ENCODE data around the gene B3GNT4.
"Not testable (repeated sequence)": the region's sequence is repeated elsewhere in the genome, so short reads cannot be mapped to it uniquely, and the experiment has no call there.

Gene B3GNT4

DNA sequence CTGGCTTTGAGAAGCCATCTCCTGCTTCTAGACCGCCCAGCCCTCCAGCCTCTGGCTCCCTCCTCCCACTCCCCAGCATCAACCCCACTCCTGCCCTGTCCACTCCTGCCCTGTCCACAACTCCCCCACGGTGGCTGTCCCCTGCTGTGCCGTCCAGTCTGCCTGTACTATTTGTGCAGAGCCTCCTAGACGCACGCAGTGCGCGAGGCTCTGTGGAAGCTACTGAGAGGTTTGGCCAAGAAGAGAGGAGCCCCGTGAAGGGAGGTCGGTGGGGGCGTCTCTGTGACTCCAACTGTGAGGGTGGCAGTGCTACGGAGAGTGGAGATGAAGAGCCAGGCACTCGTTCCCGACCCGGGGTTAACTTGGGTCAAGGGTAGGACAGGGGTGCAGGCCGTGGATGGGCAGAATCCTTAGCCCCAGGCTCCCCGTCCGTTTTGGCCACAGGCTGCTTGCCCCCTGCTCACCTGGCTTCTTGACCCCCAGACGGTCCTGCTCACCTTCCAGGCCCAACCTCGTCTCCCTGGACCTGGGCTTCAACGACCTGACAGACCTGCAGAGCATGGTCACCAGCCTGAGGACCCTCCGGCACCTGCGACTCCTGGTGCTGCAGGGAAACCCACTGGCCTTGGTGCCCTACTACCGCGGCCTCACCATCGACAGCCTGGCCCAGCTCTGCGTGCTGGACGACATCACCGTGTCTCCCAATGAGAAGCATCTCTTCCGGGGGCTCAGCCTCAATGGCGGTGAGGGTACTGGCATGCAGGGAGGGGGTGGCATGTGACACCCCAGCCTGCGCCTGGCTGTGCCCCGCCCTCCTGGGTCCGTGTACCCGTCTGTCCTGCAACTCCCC lies 13.7 kb upstream of the B3GNT4 start:
- DNase-seq (ENCODE audit: low read depth), result no peak

DNA sequence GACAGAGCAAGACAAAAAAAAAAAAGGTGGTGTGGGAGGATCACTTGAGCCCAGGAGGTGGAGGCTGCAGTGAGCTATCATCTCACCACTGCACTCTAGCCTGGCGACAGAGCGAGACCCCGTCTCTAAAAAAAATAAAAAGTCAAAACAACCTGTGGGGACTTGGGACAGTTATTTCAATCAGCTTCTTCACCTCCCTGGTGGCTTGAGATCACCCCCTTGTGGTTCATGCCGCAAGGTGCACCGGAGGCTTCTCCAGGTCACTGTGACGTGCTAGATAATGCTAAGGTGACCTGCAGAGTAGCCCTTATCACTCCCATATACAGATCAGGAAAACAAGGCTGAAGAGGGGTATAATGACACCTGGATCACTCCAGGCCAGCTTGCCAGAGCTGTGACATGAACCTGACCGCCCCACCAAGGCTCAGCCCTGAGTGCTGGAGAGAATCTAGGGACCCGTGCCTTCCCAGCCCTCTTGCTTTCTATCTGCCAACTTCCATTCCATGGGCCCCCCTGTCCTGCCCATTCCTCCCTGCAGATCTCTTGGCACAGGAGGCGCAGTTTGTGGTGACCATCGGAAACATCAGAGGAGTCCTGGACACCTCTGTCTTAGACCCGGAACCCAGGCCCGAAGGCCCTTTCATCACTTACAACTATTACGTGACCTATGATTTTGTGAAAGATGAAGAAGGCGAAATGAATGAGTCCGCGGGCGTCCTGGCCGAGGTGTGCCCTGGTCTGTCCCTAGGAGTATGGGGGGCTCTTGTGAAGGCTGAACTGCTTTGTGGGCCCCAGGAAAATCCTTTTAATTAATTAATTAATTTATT lies 12.5 kb upstream of the B3GNT4 start:
- peak; percentile 46 for DNase-seq (ENCODE audit: low read depth)

DNA sequence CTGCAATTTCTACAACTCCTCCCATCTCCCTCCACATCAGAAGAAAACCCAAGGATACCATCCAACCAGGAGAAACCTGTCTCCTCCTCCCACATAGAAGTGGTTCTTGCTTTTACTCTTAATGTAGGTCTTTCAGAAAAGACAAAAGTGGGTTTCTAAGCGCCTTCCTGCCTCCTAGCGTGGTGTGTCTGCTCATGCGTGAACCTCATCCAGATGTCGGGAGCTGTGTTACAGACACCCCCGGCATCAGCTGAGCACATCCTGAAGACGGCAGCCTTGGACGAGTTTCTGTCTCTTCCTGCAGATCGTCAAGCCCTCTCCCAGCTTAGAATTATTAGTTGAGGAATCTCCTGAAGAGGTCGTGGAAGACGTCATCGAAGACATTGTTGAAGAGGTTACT lies 11.1 kb upstream of the B3GNT4 start:
- DNase-seq (ENCODE audit: low read depth), result no peak

DNA sequence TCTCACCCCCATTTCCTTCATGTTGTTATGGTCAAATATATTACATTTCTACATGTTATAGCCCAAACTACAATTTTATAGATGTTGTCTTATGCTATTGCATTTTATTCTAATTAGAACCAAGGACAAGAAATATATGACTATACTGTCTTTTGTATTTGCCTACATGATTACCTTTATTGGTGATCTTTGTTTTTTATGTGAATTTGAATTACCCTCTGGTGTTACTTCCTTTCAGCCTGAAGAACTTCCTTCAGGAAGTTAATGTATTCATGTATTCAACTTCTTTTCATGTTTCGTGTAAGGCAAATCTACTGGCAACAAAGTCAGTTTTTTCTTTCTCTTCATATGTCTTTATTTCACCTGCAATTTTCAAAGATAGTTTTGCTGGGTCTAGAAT lies 8.7 kb upstream of the B3GNT4 start:
- DNase-seq (ENCODE audit: low read depth), result no peak

DNA sequence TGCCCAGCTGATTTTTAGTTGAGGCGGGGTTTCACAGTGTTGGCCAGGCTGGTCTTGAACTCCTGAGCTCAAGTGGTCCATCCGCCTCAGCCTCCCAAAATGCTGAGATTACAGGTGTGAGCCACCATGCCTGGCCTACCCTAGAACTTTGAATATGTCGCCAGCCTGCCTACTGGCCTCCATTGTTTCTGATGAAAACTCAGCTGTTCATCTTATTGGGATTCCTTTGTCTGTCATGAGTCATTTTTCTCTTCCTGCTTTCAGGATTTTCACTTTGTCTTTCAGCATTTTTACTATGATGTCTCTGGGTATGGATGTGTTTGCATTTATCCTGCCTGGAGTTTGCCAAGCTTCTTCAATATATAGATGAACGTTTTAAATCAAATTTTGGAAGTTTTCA lies 8.1 kb upstream of the B3GNT4 start:
- DNase-seq (ENCODE audit: low read depth), result no peak

DNA sequence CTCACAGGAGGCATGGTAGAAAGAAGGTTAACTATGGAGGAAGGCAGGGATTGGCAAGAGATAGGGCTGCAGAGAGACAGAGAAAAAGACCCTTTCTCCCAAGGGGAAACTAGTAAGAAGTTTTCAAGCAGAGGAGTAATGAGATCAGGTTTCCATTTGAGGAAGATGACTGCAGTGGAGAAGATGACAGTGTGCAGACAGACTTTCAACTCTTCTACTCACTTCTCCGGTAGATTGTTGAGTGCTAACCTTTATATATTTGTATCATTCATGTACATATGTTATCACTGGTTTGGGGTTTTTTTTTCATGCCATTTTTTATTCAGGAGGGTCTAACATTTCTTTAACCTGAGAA lies 5.9 kb upstream of the B3GNT4 start:
- no peak for DNase-seq (ENCODE audit: low read depth)

DNA sequence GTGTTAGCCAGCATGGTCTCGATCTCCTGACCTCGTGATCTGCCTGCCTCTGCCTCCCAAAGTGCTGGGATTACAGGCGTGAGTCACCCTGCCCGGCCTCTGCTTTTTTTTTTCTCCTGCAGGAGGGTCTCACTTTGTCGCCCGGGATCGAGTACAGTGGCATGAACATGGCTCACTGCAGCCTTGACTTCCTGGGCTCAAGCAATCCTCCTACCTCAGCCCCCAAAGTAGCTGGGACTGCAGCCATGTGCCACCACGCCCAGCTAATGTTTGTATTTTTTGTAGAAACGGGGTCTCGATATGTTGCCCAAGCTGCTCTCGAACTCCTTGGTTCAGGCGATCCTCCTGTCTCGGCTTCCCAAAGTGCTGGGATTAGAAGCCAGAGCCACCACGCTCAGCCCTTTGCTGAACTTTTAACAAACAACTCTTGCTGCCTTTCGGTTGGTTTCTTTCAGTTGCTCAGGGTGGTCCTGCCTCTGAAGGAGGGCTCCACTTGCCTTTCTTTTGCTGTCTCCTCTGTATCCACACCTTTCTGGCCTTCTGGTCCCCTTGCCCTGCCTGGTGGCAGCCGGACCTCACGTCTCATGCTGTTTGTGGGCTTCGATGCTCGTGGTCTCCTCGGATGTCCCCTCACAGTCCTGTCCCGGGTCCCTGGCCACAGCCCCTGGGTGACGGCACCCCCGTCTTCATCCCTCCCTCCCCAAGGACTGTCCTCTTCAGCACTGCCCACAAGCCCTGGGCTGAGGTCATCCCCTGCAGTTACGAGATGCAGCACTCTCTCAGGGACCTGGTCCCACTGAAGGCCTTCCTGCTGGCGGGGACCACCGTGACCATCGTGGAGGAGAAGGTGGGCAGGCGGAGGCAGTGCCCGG lies 3.8 kb upstream of the B3GNT4 start:
- no peak for DNase-seq (ENCODE audit: low read depth)

DNA sequence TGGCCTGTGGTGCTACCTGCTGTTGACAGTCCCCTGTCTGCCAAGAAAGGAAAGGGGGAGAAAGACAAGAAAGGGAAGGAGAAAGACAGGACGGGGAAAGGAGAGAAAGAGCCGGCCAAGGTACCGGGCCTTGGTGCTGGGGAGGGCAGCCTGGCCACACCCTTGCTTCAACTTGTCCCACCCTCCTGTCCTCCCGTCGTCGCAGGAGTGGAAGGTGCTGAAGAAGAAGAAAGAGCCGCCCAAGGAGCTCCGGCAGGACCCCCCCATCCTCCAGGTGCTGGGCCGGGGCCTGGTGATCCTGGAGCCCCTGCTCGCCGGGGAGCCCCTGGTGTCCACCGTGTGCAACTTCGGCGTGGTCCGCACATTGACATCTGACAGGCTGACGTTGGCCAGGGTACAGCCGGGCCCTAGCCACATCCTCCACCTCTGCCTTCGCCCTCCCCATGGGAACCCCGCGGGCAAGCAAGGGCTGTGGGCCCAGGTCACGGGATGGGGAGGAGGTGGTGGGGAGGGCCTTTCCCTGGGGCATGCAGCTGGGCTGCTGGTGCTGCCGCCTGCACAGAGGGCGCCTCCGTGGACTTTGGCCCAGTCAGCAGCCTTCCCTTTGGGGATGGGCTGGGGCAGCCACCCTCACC lies 2.9 kb upstream of the B3GNT4 start:
- DNase-seq (ENCODE audit: low read depth), result no peak

DNA sequence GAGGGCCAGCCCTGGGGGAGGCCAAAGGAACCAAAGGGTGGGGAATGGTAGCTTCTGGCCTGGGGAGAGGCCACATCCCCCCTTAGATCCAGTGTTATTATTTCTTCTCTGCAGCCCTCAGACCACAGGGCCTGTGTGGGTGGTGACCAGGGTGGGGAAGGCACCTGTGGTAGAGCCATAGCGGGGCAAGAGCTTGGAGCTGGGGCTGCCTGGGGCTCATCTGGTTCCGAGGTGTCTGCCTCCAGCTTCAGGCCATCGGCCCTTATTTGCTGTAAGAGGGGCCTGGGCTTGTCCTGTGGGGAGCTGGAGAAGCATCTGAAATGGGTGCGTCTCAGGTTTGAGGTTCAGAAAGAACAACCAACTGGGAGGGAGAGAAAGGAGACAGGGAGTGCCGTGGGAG lies 2.1 kb upstream of the B3GNT4 start:
- no peak for DNase-seq (ENCODE audit: low read depth)

DNA sequence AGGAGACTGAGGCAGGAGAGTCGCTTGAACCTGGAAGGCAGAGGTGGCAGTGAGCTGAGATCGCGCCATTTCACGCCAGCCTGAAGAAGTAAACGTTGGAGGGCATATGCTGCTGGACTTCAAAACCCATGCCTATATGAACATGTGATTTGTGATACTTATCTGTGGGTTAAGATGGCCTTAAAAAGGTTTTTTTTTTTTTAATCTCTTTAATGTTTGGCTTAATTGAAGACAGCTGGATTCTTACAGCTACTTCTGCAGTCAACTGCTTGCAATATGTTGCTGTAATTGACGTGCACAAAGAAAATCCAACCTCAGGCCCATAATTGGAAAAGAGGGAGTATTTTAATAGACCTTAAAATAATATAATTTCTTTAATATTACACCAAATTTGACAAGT lies 1.5 kb upstream of the B3GNT4 start:
- no peak for DNase-seq (ENCODE audit: low read depth)

DNA sequence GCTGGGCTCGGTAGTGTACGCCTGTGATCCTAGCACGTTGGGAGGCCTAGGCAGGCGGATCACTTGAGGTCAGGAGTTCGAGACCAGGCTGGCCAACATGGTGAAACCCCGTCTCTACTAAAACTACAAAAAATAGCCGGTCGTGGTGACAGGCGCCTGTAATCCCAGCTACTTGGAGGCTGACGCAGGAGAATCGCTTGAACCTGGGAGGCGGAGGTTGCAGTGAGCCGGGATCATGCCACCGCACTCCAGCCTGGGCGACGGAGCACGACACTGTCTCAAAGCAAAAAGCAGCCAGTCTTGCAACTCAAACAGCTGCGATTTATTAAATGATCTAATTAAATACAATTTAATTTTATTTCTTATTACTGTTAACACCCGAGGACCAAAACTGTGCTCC lies 698 bp upstream of the B3GNT4 start:
- not testable (repeated sequence) for DNase-seq (ENCODE audit: low read depth)

DNA sequence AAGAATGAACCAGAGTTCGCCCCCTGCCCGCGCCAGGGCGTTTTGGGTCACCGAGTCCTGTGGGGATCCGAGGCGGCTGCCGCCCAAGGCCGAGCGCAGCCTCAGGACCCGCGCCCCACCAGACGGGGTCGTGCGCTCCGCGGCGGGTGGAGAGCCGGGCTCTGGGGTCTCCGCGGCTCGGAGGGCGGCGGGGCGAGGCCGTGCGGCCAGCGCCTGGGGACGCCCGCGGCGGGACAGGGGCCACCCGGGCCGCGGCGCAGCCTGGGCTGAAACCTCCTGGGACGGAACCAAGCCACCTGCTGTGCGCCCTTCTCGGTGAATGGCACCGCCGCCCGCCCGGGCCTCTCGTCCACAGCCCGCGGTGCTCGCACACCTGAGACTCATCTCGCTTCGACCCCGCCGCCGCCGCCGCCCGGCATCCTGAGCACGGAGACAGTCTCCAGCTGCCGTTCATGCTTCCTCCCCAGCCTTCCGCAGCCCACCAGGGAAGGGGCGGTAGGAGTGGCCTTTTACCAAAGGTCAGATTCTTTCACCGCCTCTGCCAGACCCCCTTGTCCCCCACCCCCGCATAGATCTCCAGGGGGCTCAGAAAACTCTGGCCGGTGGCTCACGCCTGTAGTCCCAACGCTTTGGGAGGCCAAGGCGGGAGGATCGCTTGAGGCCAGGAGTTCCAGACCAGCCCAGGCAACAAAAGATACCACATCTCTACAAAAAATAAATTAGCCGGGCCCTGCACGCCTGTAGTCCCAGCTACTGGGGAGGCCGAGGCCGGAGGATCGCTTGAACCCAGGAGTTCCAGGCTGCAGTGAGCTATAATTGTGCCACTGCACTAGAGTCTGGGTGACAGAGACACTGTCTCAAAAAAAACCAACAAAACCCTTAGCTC lies 901 bp downstream of the B3GNT4 start:
- no peak for DNase-seq (ENCODE audit: low read depth)

DNA sequence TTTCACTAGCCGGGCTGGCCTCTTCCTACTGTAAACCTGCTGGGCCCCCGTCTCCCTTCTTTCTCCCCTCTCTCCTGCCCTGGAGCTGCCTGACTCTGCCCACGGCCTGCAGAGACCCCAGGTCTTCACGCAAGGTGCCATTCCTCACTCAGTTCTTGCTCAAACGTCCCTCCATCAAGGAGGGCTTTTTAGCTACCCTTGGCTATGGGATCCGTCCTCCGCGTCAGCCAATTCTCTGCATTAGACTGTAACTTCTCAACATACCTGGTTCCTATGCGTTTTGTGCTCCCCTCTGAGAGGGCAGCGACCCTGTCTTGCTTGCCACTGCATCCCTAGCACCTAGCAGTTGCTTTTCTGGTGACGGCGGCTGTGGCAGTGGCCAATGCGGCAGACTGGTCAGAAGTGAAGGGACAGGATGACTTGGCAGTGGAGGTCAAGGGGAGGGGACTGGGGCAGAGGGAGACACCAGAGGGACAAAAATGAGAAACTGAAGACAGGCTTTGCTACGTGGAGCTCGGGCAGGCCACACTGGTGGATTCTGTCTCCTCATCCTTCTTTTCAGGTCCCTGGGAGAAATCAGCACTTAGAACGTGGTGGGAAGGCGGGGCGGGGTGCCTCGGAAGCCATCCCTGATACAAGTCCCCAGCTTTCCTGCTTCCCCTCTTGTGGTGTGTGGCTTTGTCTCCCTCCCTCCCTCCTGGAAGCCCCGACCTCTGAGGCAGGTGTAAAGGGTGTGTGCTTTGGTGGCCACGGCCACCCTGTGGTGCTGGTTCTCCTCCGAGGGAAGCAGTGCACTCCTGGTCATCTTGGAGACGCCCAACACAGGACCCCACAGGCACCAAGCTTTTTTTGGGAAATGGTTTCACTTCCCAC lies 1.8 kb downstream of the B3GNT4 start:
- DNase-seq (ENCODE audit: low read depth), result no peak

DNA sequence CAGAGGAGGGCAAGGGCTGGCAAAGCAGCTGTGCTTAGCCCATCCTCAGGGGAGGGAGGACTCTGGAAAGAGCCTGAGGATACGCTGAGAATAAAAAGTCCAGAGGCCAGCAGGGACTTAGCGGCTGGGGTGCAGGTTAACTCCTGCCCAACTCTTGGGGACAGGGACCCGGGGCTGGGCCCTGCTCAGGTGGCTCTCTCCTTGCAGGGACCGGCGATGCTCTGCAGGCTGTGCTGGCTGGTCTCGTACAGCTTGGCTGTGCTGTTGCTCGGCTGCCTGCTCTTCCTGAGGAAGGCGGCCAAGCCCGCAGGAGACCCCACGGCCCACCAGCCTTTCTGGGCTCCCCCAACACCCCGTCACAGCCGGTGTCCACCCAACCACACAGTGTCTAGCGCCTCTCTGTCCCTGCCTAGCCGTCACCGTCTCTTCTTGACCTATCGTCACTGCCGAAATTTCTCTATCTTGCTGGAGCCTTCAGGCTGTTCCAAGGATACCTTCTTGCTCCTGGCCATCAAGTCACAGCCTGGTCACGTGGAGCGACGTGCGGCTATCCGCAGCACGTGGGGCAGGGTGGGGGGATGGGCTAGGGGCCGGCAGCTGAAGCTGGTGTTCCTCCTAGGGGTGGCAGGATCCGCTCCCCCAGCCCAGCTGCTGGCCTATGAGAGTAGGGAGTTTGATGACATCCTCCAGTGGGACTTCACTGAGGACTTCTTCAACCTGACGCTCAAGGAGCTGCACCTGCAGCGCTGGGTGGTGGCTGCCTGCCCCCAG lies 2.8 kb downstream of the B3GNT4 start:
- DNase-seq (ENCODE audit: low read depth), result no peak

DNA sequence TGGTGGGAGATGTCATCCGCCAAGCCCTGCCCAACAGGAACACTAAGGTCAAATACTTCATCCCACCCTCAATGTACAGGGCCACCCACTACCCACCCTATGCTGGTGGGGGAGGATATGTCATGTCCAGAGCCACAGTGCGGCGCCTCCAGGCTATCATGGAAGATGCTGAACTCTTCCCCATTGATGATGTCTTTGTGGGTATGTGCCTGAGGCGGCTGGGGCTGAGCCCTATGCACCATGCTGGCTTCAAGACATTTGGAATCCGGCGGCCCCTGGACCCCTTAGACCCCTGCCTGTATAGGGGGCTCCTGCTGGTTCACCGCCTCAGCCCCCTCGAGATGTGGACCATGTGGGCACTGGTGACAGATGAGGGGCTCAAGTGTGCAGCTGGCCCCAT lies 3.5 kb downstream of the B3GNT4 start:
- no peak for DNase-seq (ENCODE audit: low read depth)

DNA sequence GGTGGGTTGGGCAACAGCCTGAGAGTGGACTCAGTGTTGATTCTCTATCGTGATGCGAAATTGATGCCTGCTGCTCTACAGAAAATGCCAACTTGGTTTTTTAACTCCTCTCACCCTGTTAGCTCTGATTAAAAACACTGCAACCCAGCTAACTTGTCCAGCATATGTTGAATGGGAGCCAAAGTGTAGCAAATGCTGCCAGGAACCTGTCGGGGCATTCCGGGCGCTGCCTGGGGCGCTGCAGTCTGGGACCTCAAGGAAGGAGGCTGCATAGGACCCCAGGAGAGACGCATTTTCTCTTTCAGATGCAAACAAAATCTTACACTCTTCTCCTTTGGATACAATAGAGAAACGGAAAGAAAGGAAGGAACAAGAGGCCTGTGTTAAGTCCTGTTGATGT lies 3.9 kb downstream of the B3GNT4 start:
- DNase-seq (ENCODE audit: low read depth), result no peak

DNA sequence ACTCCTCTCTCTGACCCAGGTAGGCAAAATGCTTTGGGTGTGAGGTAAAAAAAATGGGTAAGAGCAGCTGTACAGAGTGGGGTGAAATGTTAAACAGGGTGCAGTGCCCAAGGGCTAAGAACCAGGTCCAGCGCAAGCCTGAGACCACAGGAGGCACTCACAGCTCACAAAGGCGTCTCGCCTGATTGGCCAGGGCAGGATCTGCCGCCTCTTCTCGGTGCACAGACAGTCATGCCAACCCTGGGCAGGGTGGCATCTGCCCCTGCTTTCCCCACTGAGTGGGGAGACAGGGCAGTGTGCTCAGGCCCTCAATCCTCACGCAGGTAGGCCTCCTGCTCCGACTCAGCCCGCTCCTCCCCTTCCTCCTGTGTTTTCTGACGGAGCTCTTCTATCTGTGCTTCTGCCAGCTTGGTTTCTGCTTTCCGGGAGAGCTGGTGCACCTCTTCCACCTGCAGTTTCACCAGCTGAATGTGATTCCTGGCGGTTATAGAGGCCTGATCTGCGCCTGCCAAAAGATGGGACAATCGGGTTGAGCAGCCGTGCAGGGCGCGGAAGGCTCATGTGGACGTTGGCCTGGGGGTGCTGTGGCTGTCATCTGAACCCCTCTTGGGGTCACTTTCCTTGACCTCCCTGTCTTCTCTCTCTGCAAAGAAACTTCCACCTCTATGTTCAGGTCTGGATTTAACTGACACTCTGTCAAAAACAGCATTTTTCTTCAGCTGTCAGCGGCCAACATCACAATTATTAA lies 4.7 kb downstream of the B3GNT4 start:
- no peak for DNase-seq (ENCODE audit: low read depth)

DNA sequence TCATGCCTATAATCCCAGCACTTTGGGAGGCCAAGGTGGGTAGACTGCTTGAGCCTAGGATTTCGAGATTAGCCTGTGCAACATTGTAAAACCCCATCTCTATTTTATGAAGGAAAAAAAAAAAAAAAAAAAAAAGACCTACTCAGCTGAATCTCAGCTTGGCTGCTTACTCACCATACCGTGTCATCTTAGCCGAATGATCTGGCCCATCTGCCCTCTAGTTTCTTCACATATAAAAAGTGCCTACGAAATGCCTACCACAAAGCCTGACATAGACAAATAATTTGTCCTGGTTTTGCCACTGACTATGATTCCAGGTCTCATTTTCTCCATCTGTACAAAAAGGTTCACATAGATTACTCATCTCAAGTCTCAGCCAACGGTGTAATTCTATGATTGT lies 12.3 kb downstream of the B3GNT4 start:
- no peak for DNase-seq (ENCODE audit: low read depth)

DNA sequence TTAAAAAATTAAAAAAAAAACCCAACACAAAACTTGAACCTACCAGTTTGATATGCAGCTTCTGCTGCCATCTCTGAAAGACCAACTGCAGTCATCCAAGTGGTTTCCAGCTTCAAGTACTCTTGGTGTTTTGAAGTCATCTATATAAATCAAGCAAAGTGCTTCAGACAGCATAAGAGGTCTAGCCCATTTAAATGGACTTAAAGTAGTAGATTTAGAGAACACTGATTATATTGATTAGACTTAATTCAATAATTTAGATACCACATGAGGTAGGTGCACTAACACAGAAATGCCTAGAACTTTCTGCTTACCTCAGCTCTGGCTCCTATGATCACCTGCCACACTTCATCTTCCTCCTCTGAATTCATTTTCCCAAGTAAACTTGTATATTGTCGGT lies 12.9 kb downstream of the B3GNT4 start:
- no peak for DNase-seq (ENCODE audit: low read depth)
